Stimulated activated naive CD8-positive, alpha-beta T cell treated with anti-CD3 and anti-CD28 coated beads, Interleukin-15, Interleukin-2, amounts not matched to agents 100 ng/mL and 50 ng/mL, for 24 hours (primary cell): Measurements from ENCODE around the gene EML6.

Experiments used
- H3K27ac Mint-ChIP-seq: one replicate; pipeline ENCODE4 v1.8.0; 2021; ENCODE audit warnings: mild to moderate bottlenecking, mixed read lengths
- H3K27me3 Mint-ChIP-seq: one replicate; pipeline ENCODE4 v1.8.0; 2021; ENCODE audit warnings: mixed read lengths
- H3K36me3 Mint-ChIP-seq: one replicate; pipeline ENCODE4 v1.8.0; 2021; ENCODE audit warnings: low read depth, mixed read lengths
- H3K4me1 Mint-ChIP-seq: one replicate; pipeline ENCODE4 v1.8.0; 2021; ENCODE audit warnings: low read depth, mixed read lengths
- H3K4me3 Mint-ChIP-seq: one replicate; pipeline ENCODE4 v1.8.0; 2021; ENCODE audit warnings: mild to moderate bottlenecking, mixed read lengths
- H3K9me3 Mint-ChIP-seq: one replicate; pipeline ENCODE4 v1.8.0; 2021; ENCODE audit warnings: mixed read lengths

Gene EML6

GRCh38 chr2:54760310-54760709 is 36.8 kb downstream of the EML6 start:
- Mint-ChIP-seq H3K4me1 (peaks cover 14% of the 10 kb centered on the region), H3K27me3 (no peaks in the 10 kb centered on the region), H3K27ac (no peak overlapping the region), H3K36me3 (no peaks in the 10 kb centered on the region), H3K9me3 (no peaks in the 10 kb centered on the region), H3K4me3 (no peak overlapping the region)

GRCh38 chr2:54763636-54764291 is 40.3 kb downstream of the EML6 start:
- H3K27me3 Mint-ChIP-seq = no peaks in the 10 kb centered on the region
- H3K4me3 Mint-ChIP-seq = no peak overlapping the region
- peaks cover 17% of the 10 kb centered on the region for H3K4me1 Mint-ChIP-seq
- no peak overlapping the region for H3K27ac Mint-ChIP-seq
- no peaks in the 10 kb centered on the region for H3K9me3 Mint-ChIP-seq
- no peaks in the 10 kb centered on the region for H3K36me3 Mint-ChIP-seq

GRCh38 chr2:54767921-54768320 is 44.5 kb downstream of the EML6 start:
- Mint-ChIP-seq H3K4me1 (peaks cover 29% of the 10 kb centered on the region), H3K27me3 (no peaks in the 10 kb centered on the region), H3K27ac (peak overlapping the region; percentile 67), H3K36me3 (no peaks in the 10 kb centered on the region), H3K4me3 (no peak overlapping the region), H3K9me3 (no peaks in the 10 kb centered on the region)

GRCh38 chr2:54768772-54769428 is 45.4 kb downstream of the EML6 start:
- Mint-ChIP-seq H3K4me3 (no peak overlapping the region), H3K27ac (no peak overlapping the region), H3K4me1 (peaks cover 29% of the 10 kb centered on the region), H3K9me3 (peaks cover under 1% of the 10 kb centered on the region), H3K27me3 (no peaks in the 10 kb centered on the region), H3K36me3 (no peaks in the 10 kb centered on the region)

- no peaks in the 10 kb centered on the region for H3K27me3 Mint-ChIP-seq
Observed at GRCh38 chr2:54770211-54770610, 46.7 kb downstream of the EML6 start.

GRCh38 chr2:54770676-54771075 is 47.2 kb downstream of the EML6 start:
- peaks cover 11% of the 10 kb centered on the region for H3K9me3 Mint-ChIP-seq
- H3K4me3 Mint-ChIP-seq = no peak overlapping the region
- H3K27ac Mint-ChIP-seq = no peak overlapping the region
- no peaks in the 10 kb centered on the region for H3K27me3 Mint-ChIP-seq
- peaks cover 29% of the 10 kb centered on the region for H3K4me1 Mint-ChIP-seq
- H3K36me3 Mint-ChIP-seq = peaks cover 4% of the 10 kb centered on the region

More at GRCh38 chr2:54770211-54770610, 46.7 kb downstream of the EML6 start:
- Mint-ChIP-seq H3K36me3 (peaks cover 2% of the 10 kb centered on the region), H3K9me3 (peaks cover 7% of the 10 kb centered on the region), H3K27ac (no peak overlapping the region), H3K4me3 (no peak overlapping the region), H3K4me1 (peaks cover 29% of the 10 kb centered on the region)

- Mint-ChIP-seq H3K27ac (no peak overlapping the region), H3K4me3 (no peak overlapping the region), H3K4me1 (peaks cover 29% of the 10 kb centered on the region), H3K9me3 (peaks cover 15% of the 10 kb centered on the region), H3K36me3 (peaks cover 4% of the 10 kb centered on the region), H3K27me3 (no peaks in the 10 kb centered on the region)
Observed at GRCh38 chr2:54771166-54771885, 47.9 kb downstream of the EML6 start.

GRCh38 chr2:54772110-54772509 is 48.6 kb downstream of the EML6 start:
- peaks cover 26% of the 10 kb centered on the region for H3K4me1 Mint-ChIP-seq
- H3K27ac Mint-ChIP-seq = peak overlapping the region; percentile 38
- peaks cover 15% of the 10 kb centered on the region for H3K9me3 Mint-ChIP-seq
- H3K27me3 Mint-ChIP-seq = no peaks in the 10 kb centered on the region
- H3K36me3 Mint-ChIP-seq = peaks cover 4% of the 10 kb centered on the region
- no peak overlapping the region for H3K4me3 Mint-ChIP-seq

GRCh38 chr2:54772531-54772930 is 49.1 kb downstream of the EML6 start:
- H3K4me1 Mint-ChIP-seq = peaks cover 22% of the 10 kb centered on the region
- H3K27ac Mint-ChIP-seq = peak overlapping the region; percentile 72
- H3K4me3 Mint-ChIP-seq = no peak overlapping the region
- peaks cover 15% of the 10 kb centered on the region for H3K9me3 Mint-ChIP-seq
- peaks cover 4% of the 10 kb centered on the region for H3K36me3 Mint-ChIP-seq
- no peaks in the 10 kb centered on the region for H3K27me3 Mint-ChIP-seq

GRCh38 chr2:54773233-54773632 is 49.8 kb downstream of the EML6 start:
- Mint-ChIP-seq H3K4me3 (no peak overlapping the region), H3K4me1 (peaks cover 15% of the 10 kb centered on the region), H3K27ac (no peak overlapping the region), H3K36me3 (peaks cover 4% of the 10 kb centered on the region), H3K27me3 (no peaks in the 10 kb centered on the region), H3K9me3 (peaks cover 15% of the 10 kb centered on the region)

GRCh38 chr2:54773838-54774237 is 50.4 kb downstream of the EML6 start:
- H3K27ac Mint-ChIP-seq = no peak overlapping the region
- H3K9me3 Mint-ChIP-seq = peaks cover 15% of the 10 kb centered on the region
- peaks cover 12% of the 10 kb centered on the region for H3K4me1 Mint-ChIP-seq
- no peaks in the 10 kb centered on the region for H3K27me3 Mint-ChIP-seq
- H3K36me3 Mint-ChIP-seq = peaks cover 4% of the 10 kb centered on the region
- no peak overlapping the region for H3K4me3 Mint-ChIP-seq

GRCh38 chr2:54775710-54776109 is 52.2 kb downstream of the EML6 start:
- H3K36me3 Mint-ChIP-seq = peaks cover 4% of the 10 kb centered on the region
- H3K27me3 Mint-ChIP-seq = no peaks in the 10 kb centered on the region
- H3K4me1 Mint-ChIP-seq = peaks cover 12% of the 10 kb centered on the region
- peaks cover 15% of the 10 kb centered on the region for H3K9me3 Mint-ChIP-seq
- H3K27ac Mint-ChIP-seq = no peak overlapping the region
- H3K4me3 Mint-ChIP-seq = no peak overlapping the region

GRCh38 chr2:54776494-54776893 is 53.0 kb downstream of the EML6 start:
- H3K36me3 Mint-ChIP-seq = peaks cover 4% of the 10 kb centered on the region
- H3K27ac Mint-ChIP-seq = no peak overlapping the region
- H3K4me1 Mint-ChIP-seq = peaks cover 12% of the 10 kb centered on the region
- no peak overlapping the region for H3K4me3 Mint-ChIP-seq
- H3K9me3 Mint-ChIP-seq = peaks cover 15% of the 10 kb centered on the region
- no peaks in the 10 kb centered on the region for H3K27me3 Mint-ChIP-seq

GRCh38 chr2:54783349-54783748 is 59.9 kb downstream of the EML6 start:
- H3K4me3 Mint-ChIP-seq = no peak overlapping the region
- H3K4me1 Mint-ChIP-seq = no peaks in the 10 kb centered on the region
- H3K27ac Mint-ChIP-seq = no peak overlapping the region
- no peaks in the 10 kb centered on the region for H3K27me3 Mint-ChIP-seq
- H3K9me3 Mint-ChIP-seq = no peaks in the 10 kb centered on the region
- no peaks in the 10 kb centered on the region for H3K36me3 Mint-ChIP-seq

- H3K4me3 Mint-ChIP-seq = no peak overlapping the region
- no peaks in the 10 kb centered on the region for H3K36me3 Mint-ChIP-seq
- no peaks in the 10 kb centered on the region for H3K9me3 Mint-ChIP-seq
- no peak overlapping the region for H3K27ac Mint-ChIP-seq
- H3K4me1 Mint-ChIP-seq = no peaks in the 10 kb centered on the region
- H3K27me3 Mint-ChIP-seq = no peaks in the 10 kb centered on the region
Observed at GRCh38 chr2:54787270-54787669, 63.8 kb downstream of the EML6 start.
